NCI-H345 treated with DMSO at 0.1 percent for 48 hours (cell line): Measurements from ENCODE around the gene SLC25A29.
"Not testable (repeated sequence)": the region's sequence is repeated elsewhere in the genome, so short reads cannot be mapped to it uniquely, and the experiment has no call there.

ENCODE experiments used
- DNase-seq: peaks from one replicate; lab custom pipeline; 2025; ENCODE audit not compliant: unreplicated experiment; lab: John Stamatoyannopoulos, UW

The SLC25A29 gene

GRCh38 chr14:100306101-100306997, at the start of gene SLC25A29:
SLC25A29 (minus strand) TSS chr14:100306444; CDS start chr14:100306232, 212 bp downstream.
- peak; percentile 78 for DNase-seq

- DNase-seq: no peak
Measured at GRCh38 chr14:100350986-100351385, 44.7 kb upstream of the SLC25A29 start.

- no peak for DNase-seq
Measured at GRCh38 chr14:100350276-100350926, 44.2 kb upstream of the SLC25A29 start.

GRCh38 chr14:100348784-100349685, 42.8 kb upstream of the SLC25A29 start:
- DNase-seq: peak; percentile 99

- DNase-seq: peak; percentile 74
Measured at GRCh38 chr14:100348253-100348729, 42.0 kb upstream of the SLC25A29 start.

GRCh38 chr14:100346306-100347091, 40.3 kb upstream of the SLC25A29 start:
- DNase-seq: no peak

GRCh38 chr14:100345711-100346110, 39.5 kb upstream of the SLC25A29 start:
- DNase-seq: no peak

GRCh38 chr14:100344657-100345056, 38.4 kb upstream of the SLC25A29 start:
- DNase-seq: not testable (repeated sequence)

GRCh38 chr14:100342826-100343225, 36.6 kb upstream of the SLC25A29 start:
- not testable (repeated sequence) for DNase-seq

GRCh38 chr14:100342195-100342594, 36.0 kb upstream of the SLC25A29 start:
- no peak for DNase-seq

GRCh38 chr14:100341301-100342031, 35.2 kb upstream of the SLC25A29 start:
- no peak for DNase-seq

- DNase-seq: no peak
Measured at GRCh38 chr14:100340423-100340813, 34.2 kb upstream of the SLC25A29 start.

- DNase-seq: no peak
Measured at GRCh38 chr14:100339766-100340422, 33.6 kb upstream of the SLC25A29 start.

GRCh38 chr14:100336618-100337530, 30.6 kb upstream of the SLC25A29 start:
- no peak for DNase-seq

GRCh38 chr14:100334904-100335303, 28.7 kb upstream of the SLC25A29 start:
- no peak for DNase-seq

- no peak for DNase-seq
Measured at GRCh38 chr14:100333827-100334226, 27.6 kb upstream of the SLC25A29 start.

- no peak for DNase-seq
Measured at GRCh38 chr14:100333311-100333710, 27.1 kb upstream of the SLC25A29 start.

GRCh38 chr14:100332797-100333196, 26.6 kb upstream of the SLC25A29 start:
- DNase-seq: peak; percentile 67
